Bronchus fibroblast of lung (primary cell): ENCODE measurements around the gene SAMD14. TPM values are rescaled to one million over a fixed set of nuclear protein-coding genes. Genes with fewer than 3 reads are reported as not detected.

Experiments used
- total RNA-seq: library from RNA; depleted of rRNA; stranded (reverse); fragments of >200 nt; gene quantifications from 2 replicates; pipeline ENCODE4 v1.2.3, GENCODE V29; 2015

Gene SAMD14
- 1.0 and 1.8 TPM in 2 replicates for total RNA-seq

DNA sequence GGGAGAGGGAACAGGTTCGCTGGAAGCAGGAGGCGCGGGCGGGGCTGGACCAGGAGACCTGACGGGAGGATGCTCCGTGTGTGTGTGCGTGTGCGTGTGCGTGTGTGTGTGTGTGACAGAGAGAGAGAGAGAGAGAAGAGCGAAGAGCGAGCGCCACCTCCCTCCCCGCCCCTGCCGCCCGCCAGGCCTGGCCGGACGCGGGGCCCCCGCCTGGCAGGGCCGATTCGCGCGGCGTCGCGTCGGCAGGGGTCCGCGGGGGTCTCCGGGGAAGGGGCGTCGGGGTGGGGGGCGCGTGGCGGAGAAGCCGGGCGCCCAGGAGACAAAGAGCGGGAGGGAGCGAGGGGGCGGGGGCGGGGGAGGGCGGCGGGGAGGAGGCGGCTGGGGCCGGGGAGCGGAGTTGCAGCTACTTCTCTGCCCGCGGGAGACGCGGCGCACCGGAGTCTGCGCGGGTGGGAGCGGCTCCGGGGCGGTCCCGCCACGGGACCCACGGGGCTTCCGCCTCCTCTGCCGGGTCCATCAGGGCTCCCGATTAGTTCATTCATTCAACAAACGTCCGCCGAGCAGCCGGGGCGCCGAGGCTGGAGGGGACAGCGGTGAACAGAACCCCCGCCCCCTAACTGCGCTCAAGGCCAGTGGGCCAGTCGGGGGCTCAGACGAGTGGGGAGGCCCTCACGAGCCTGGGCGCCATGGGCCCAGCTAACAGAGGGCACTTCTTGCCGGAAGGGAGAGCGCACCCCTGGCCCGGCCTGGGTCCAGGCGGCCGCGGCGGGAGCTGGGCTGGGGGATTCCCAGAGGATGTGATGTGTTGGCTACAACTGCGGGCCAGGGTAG lies at the start of gene SAMD14:
Gene SAMD14 (minus strand): TSS at position 433 of the 831 bp plus-strand sequence. CDS start 5,201 bp downstream, outside the sequence.

DNA sequence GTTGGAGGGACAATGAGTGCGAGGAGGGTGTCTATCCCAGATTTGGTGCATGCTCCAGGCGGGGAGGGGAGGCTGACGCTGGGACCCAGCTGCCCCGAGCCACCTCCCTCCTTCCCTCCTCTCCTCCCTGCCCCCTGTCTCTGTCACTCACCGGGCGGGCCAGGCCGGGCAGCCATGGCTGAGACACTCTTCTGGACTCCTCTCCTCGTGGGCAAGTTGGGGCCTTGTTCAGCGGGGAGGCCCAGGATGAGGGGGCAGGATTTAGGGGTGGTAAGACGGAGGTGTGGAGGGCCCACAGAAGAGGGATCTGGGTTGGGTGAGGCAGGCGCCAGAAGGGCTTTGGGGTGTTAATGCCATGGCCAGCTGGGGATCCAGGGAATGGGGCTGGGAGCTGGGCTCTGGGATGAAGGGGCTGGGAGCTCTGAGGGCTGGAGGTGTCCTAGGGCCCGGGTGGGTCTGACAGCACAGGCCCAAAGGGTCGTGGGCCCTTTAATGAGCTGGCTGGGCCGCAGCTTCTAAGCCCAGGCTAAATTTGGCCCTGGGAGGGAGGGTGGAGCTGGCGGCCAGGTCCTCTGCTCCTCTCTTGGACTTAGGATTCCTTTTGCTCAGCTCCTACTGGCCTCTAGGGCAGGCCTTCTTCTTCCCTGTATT lies 36.0 kb upstream of the SAMD14 start, which contains the start of gene SGCA:
Gene SGCA (plus strand): TSS at position 139 of the 651 bp plus-strand sequence. CDS start 36 bp downstream, at position 175.

DNA sequence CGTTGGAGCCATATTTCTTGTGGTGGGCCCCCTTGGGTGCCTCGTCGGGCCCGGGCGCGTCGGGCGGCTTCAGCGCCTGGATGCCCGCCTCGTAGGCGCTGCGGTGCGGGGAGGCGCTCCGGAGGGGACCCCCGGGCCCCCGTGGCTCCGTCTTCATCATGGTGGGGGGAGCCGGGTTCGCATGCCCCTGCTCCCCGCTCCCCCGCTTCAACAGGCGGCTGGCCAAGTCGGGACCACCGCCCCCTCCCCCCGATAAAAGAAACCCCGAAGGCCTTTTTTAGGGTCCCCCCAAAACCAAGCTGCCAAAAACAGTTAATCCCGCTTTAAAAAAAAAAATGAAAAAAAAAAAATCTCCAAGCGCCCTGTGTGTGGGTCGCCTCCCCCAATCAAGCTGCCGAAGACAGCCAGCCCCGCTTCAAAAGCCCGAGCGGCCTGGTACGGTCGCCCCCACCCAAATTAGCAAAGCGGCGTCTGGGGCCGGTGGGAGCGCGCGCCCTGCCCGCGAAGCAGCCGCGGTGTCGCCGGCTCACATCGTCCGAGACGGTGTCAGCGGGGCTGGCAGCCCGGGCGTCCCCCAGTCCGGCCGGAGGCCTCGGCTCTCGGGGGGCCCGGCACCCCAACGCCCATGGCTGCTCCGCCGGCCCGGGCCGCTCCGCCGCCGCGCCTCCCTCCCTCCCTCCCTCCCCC lies 20.5 kb upstream of the SAMD14 start, which contains the start of gene PPP1R9B:
Gene PPP1R9B (minus strand): TSS at position 324 of the 687 bp plus-strand sequence. CDS start 164 bp downstream, at position 160.

GRCh38 chr17:50094753-50095619 lies 35.0 kb downstream of the SAMD14 start, which contains the start of gene PDK2:
PDK2 (plus strand) TSS chr17:50095351; CDS start chr17:50095436, 85 bp downstream.

Other genes starting within 250 kb of the SAMD14 start
- gene DLX4, start 161.0 kb downstream of the SAMD14 start, total RNA-seq = not detected in 2 replicates
- gene DLX3, start 134.9 kb downstream of the SAMD14 start, total RNA-seq = not detected in 2 replicates
- gene ITGA3, start 74.0 kb downstream of the SAMD14 start, total RNA-seq = 219 and 249 TPM in 2 replicates
- gene PDK2, start 34.8 kb downstream of the SAMD14 start, total RNA-seq = 10.0 and 11.3 TPM in 2 replicates
- 30.5 and 32.3 TPM in 2 replicates for gene PPP1R9B, start 20.5 kb upstream of the SAMD14 start, total RNA-seq
- gene SGCA, start 35.8 kb upstream of the SAMD14 start, total RNA-seq = 0.15 TPM in 1 of 2 replicates, not detected in the other
- gene COL1A1, start 71.5 kb upstream of the SAMD14 start, total RNA-seq = 924 and 938 TPM in 2 replicates
- gene TMEM92, start 144.3 kb upstream of the SAMD14 start, total RNA-seq = under 0.01 and 0.15 TPM in 2 replicates
- 39.8 and 40.3 TPM in 2 replicates for gene XYLT2, start 216.0 kb upstream of the SAMD14 start, total RNA-seq
- 114 and 130 TPM in 2 replicates for gene MRPL27, start 243.0 kb upstream of the SAMD14 start, total RNA-seq
- gene EME1, start 243.1 kb upstream of the SAMD14 start, total RNA-seq = 10.8 and 15.6 TPM in 2 replicates